Smooth muscle cell (in vitro differentiated cells): ENCODE results near the gene CD83. TPM values are rescaled to one million over a fixed set of nuclear protein-coding genes. Genes with fewer than 3 reads are reported as not detected.

Experiments used
- DNase-seq: peaks from one replicate; lab custom pipeline; 2025; ENCODE audit not compliant: unreplicated experiment; lab: John Stamatoyannopoulos, UW
- H2AFZ ChIP-seq: fragments of 200-600 bp; sonication (generic); 2 replicates; pipeline ENCODE4 v1.6.0; 2016; ENCODE audit warnings: antibody characterized with exemption, low read depth, mild to moderate bottlenecking
- H3F3A ChIP-seq: fragments of 200-600 bp; sonication (generic); 2 replicates; pipeline ENCODE4 v1.6.0; 2017; ENCODE audit warnings: antibody characterized with exemption, low read depth
- H3K27ac ChIP-seq: fragments of 200-600 bp; sonication (generic); 2 replicates; pipeline ENCODE4 v1.5.1; 2016; ENCODE audit warnings: low read depth, mild to moderate bottlenecking
- H3K27me3 ChIP-seq: fragments of 200-600 bp; sonication (generic); 2 replicates; pipeline ENCODE4 v1.6.1; 2016; ENCODE audit warnings: low read depth, mild to moderate bottlenecking
- H3K36me3 ChIP-seq: fragments of 200-600 bp; sonication (generic); 2 replicates; pipeline ENCODE4 v1.5.1; 2016; ENCODE audit warnings: low read depth
- H3K4me1 ChIP-seq: fragments of 200-600 bp; sonication (generic); 2 replicates; pipeline ENCODE4 v1.5.1; 2016; ENCODE audit warnings: low read depth
- H3K4me2 ChIP-seq: fragments of 200-600 bp; sonication (generic); 2 replicates; pipeline ENCODE4 v1.6.0; 2016; ENCODE audit warnings: mild to moderate bottlenecking
- H3K4me3 ChIP-seq: fragments of 200-600 bp; sonication (generic); 2 replicates; pipeline ENCODE4 v1.5.1; 2016; ENCODE audit warnings: mild to moderate bottlenecking
- H3K79me2 ChIP-seq: fragments of 200-600 bp; sonication (generic); 2 replicates; pipeline ENCODE4 v1.6.0; 2016; ENCODE audit warnings: low read depth, mild to moderate bottlenecking
- H3K9ac ChIP-seq: fragments of 200-600 bp; sonication (generic); 2 replicates; pipeline ENCODE4 v1.6.0; 2016; ENCODE audit warnings: low read depth
- H3K9me3 ChIP-seq: fragments of 200-600 bp; sonication (generic); replicated peaks from 2 replicates; pipeline ENCODE4 v1.5.1; 2016; ENCODE audit warnings: low read depth
- H4K20me1 ChIP-seq: fragments of 200-600 bp; sonication (generic); 2 replicates; pipeline ENCODE4 v1.6.0; 2016; ENCODE audit warnings: low read depth
- WGBS: methylation state at CpG from one replicate; pipeline ENCODE4 v1.1.7; 2016; ENCODE audit warnings: low lambda C conversion rate; 5-methylcytosine and 5-hydroxymethylcytosine counted together
- polyA plus RNA-seq: library from polyadenylated mRNA; unstranded; fragments of >200 nt; fragmentation: Nextera tagmentation; extraction: Ambion mirVana; gene quantifications from 2 replicates; pipeline ENCODE4 v1.2.1, GENCODE V29; 2016
- total RNA-seq: library from RNA; depleted of rRNA; stranded (reverse); fragments of >200 nt; gene quantifications from 2 replicates; pipeline ENCODE4 v1.2.3, GENCODE V29; 2014
- TF ChIP-seq, protein P1 (sequence below): fragments of 200-600 bp; sonication (generic); IDR thresholded peaks from 2 replicates; pipeline ENCODE4 v1.5.1; 2017; ENCODE audit warnings: borderline replicate concordance, mild to moderate bottlenecking, antibody characterized with exemption; ENCODE audit not compliant: insufficient read depth, poor library complexity, severe bottlenecking

Gene CD83
- total and polyA plus RNA-seq, 2 experiments from 2014 or later = 2.3 to 4.0 TPM

- no peak for DNase-seq
- no peak overlapping the region for H3K4me2 ChIP-seq
- H3K4me1 ChIP-seq = no peaks in the 10 kb centered on the region
- 64% methylated on average over 1 of the region's 1 CpG for WGBS
- no peaks in the 10 kb centered on the region for H3K9me3 ChIP-seq
- no peaks in the 10 kb centered on the region for H3F3A ChIP-seq
- H3K79me2 ChIP-seq = no peaks in the 10 kb centered on the region
- no peaks in the 10 kb centered on the region for H4K20me1 ChIP-seq
- peaks cover 16% of the 10 kb centered on the region for H3K27me3 ChIP-seq
- TF ChIP-seq, protein P1, sequence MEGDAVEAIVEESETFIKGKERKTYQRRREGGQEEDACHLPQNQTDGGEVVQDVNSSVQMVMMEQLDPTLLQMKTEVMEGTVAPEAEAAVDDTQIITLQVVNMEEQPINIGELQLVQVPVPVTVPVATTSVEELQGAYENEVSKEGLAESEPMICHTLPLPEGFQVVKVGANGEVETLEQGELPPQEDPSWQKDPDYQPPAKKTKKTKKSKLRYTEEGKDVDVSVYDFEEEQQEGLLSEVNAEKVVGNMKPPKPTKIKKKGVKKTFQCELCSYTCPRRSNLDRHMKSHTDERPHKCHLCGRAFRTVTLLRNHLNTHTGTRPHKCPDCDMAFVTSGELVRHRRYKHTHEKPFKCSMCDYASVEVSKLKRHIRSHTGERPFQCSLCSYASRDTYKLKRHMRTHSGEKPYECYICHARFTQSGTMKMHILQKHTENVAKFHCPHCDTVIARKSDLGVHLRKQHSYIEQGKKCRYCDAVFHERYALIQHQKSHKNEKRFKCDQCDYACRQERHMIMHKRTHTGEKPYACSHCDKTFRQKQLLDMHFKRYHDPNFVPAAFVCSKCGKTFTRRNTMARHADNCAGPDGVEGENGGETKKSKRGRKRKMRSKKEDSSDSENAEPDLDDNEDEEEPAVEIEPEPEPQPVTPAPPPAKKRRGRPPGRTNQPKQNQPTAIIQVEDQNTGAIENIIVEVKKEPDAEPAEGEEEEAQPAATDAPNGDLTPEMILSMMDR = no peak
- no peaks in the 10 kb centered on the region for H3K36me3 ChIP-seq
- no peak overlapping the region for H3K9ac ChIP-seq
- no peak overlapping the region for H3K4me3 ChIP-seq
- H3K27ac ChIP-seq = no peak overlapping the region
- H2AFZ ChIP-seq = no peak overlapping the region
Observed at GRCh38 chr6:14151773-14152172, 34.2 kb downstream of the CD83 start.

DNA sequence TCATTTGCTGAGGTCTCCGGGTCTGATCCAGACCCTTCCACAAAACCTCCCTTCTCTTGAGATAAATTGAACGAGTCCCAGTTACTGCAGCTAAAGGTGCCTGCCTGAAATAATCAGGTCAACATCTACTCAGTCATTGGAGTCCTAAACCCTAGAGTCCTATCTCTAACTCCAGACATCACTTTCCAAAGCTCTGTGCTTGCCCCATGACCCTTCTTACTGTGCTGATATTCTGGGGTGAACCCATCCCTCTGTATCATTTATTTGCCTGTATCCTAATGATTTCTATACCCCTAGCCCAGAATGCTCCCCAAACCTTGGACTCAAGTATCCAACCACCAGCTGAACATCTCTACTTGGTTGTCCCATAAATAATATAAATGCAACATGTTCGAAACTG lies 35.7 kb downstream of the CD83 start:
- Histone ChIP-seq H3K4me1 (no peaks in the 10 kb centered on the region), H3K27ac (no peak overlapping the region), H2AFZ (no peak overlapping the region), H4K20me1 (no peaks in the 10 kb centered on the region), H3K9me3 (no peaks in the 10 kb centered on the region), H3K4me2 (no peak overlapping the region), H3K27me3 (peaks cover 16% of the 10 kb centered on the region), H3K4me3 (no peak overlapping the region), H3F3A (no peaks in the 10 kb centered on the region), H3K9ac (no peak overlapping the region), H3K36me3 (no peaks in the 10 kb centered on the region), H3K79me2 (no peaks in the 10 kb centered on the region)
- WGBS = 88% methylated on average over 3 of the region's 3 CpGs
- DNase-seq = no peak
- TF ChIP-seq, protein P1 = no peak

- Histone ChIP-seq H3F3A (no peaks in the 10 kb centered on the region), H3K4me3 (no peak overlapping the region), H3K9ac (no peak overlapping the region), H3K9me3 (no peaks in the 10 kb centered on the region), H3K27me3 (no peaks in the 10 kb centered on the region), H3K4me1 (no peaks in the 10 kb centered on the region), H3K27ac (no peak overlapping the region), H3K4me2 (no peak overlapping the region), H3K36me3 (no peaks in the 10 kb centered on the region), H4K20me1 (no peaks in the 10 kb centered on the region), H3K79me2 (no peaks in the 10 kb centered on the region), H2AFZ (no peak overlapping the region)
- 92% methylated on average over 6 of the region's 6 CpGs for WGBS
- DNase-seq = no peak
- TF ChIP-seq, protein P1 = no peak
Observed at GRCh38 chr6:14159090-14159489, 41.5 kb downstream of the CD83 start.

DNA sequence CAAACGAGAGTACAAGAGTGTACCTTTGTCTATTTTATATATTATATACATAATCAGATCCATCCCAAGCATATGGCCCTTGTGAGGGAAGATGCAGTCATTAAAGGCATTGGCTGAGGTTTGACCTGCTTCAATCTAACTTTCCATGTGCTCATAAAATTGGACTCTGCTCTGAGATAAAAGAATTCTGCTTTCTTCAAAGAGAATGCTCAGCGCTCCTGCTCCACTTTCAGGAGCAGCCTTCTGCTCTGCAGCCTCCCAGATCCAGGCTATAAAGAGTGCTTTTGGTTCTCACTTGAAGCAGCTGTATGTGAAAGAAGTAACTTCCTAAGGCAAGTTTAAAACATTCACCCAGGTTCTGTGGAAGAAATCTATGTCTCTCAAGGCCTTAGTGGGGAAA lies 45.3 kb downstream of the CD83 start:
- WGBS = 94% methylated on average over 2 of the region's 2 CpGs
- H3K9ac ChIP-seq = no peak overlapping the region

More for the DNA sequence above, 45.3 kb downstream of the CD83 start:
- no peak overlapping the region for H3K27ac ChIP-seq
- H3K9me3 ChIP-seq = no peaks in the 10 kb centered on the region
- no peak for DNase-seq
- no peaks in the 10 kb centered on the region for H3K36me3 ChIP-seq
- H3K4me1 ChIP-seq = no peaks in the 10 kb centered on the region
- TF ChIP-seq, protein P1 = no peak
- H4K20me1 ChIP-seq = no peaks in the 10 kb centered on the region
- H2AFZ ChIP-seq = no peak overlapping the region
- no peak overlapping the region for H3K4me3 ChIP-seq
- no peaks in the 10 kb centered on the region for H3K79me2 ChIP-seq
- no peaks in the 10 kb centered on the region for H3K27me3 ChIP-seq
- no peak overlapping the region for H3K4me2 ChIP-seq
- H3F3A ChIP-seq = no peaks in the 10 kb centered on the region
